Memory B cell (primary cell): Measurements from ENCODE around the gene GLT1D1.

Source experiments
- ATAC-seq: fragments of 150-1000 bp; cut with Tn5 transposase; 2 replicates; pipeline ENCODE4 v1.10.0; 2021; ENCODE audit warnings: low read depth, mild to moderate bottlenecking, moderate library complexity
- DNase-seq, 2 donors: peaks; one replicate each; pipeline ENCODE4 v3.0.0; 2022; ENCODE audit warnings: low spot score in 2 of 2
- H3K27ac Mint-ChIP-seq: one replicate; pipeline ENCODE4 v1.8.0; 2022; ENCODE audit warnings: mild to moderate bottlenecking, moderate library complexity, mixed read lengths
- H3K27me3 Mint-ChIP-seq: one replicate; pipeline ENCODE4 v1.8.0; 2022; ENCODE audit warnings: mixed read lengths
- H3K36me3 Mint-ChIP-seq: one replicate; pipeline ENCODE4 v1.8.0; 2022; ENCODE audit warnings: mild to moderate bottlenecking, mixed read lengths
- H3K4me1 Mint-ChIP-seq: one replicate; pipeline ENCODE4 v1.8.0; 2022; ENCODE audit warnings: mixed read lengths
- H3K4me3 Mint-ChIP-seq: one replicate; pipeline ENCODE4 v1.8.0; 2022; ENCODE audit warnings: mild to moderate bottlenecking, moderate library complexity, mixed read lengths
- H3K9me3 Mint-ChIP-seq: one replicate; pipeline ENCODE4 v1.8.0; 2022; ENCODE audit warnings: mixed read lengths

The GLT1D1 gene

DNA sequence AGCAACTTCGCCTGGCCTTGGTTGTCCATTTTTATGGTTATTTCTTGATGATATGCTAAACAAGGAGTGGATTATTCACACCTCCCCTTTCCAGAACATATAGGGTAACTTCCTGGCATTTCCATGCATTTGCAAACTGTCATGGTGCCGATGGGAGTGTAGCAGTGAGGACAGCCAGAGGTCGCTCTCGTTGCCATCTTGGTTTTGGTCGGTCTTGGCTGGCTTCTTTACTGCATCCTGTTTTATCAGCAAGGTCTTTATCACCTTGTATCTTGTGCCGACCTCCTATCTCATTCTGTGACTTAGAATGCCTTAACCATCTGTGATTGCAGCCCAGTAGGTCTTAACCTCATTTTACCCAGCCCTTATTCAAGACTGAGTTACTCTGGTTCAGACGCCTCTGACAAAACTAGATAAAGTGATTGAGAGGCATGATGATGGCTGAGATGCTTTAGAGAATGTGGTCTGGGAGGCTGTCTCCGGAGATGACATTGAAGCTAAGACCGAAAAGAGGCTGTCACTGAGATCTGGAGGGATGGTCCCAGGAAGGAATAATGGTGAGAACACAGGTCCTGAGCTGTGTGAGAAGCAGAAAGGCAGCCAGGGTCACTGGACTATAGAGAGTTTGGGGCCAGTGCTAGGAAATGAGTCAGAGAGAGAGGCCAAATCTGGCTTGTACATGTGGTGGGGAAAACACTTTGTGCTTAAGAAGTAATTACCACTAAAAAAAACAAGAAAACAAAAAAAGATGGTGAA lies 2.9 kb downstream of the GLT1D1 start:
- Mint-ChIP-seq H3K4me1 (peaks cover 3% of the 10 kb centered on the region), H3K27me3 (peaks cover 22% of the 10 kb centered on the region), H3K4me3 (no peak overlapping the region), H3K27ac (no peak overlapping the region), H3K9me3 (no peaks in the 10 kb centered on the region), H3K36me3 (no peaks in the 10 kb centered on the region)
- ATAC-seq (no peak), DNase-seq (no peak)

DNA sequence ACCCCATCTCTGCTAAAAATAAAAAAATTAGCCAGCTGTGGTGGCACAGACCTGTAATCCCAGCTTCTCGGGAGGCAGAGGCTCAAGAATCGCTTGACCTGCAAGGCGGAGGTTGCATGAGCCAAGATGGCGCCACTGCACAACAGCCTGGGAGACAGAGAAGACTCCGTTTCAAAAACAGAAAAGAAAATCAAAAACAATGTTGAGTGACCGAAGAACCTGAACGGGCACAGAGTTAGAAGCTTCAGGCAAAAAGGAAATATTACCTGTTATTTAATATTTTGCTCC lies 3.5 kb downstream of the GLT1D1 start:
- ATAC-seq (no peak), DNase-seq (no peak)
- no peaks in the 10 kb centered on the region for H3K36me3 Mint-ChIP-seq
- no peaks in the 10 kb centered on the region for H3K9me3 Mint-ChIP-seq
- peaks cover 25% of the 10 kb centered on the region for H3K27me3 Mint-ChIP-seq
- H3K4me1 Mint-ChIP-seq = peaks cover 3% of the 10 kb centered on the region
- H3K4me3 Mint-ChIP-seq = no peak overlapping the region
- H3K27ac Mint-ChIP-seq = no peak overlapping the region

DNA sequence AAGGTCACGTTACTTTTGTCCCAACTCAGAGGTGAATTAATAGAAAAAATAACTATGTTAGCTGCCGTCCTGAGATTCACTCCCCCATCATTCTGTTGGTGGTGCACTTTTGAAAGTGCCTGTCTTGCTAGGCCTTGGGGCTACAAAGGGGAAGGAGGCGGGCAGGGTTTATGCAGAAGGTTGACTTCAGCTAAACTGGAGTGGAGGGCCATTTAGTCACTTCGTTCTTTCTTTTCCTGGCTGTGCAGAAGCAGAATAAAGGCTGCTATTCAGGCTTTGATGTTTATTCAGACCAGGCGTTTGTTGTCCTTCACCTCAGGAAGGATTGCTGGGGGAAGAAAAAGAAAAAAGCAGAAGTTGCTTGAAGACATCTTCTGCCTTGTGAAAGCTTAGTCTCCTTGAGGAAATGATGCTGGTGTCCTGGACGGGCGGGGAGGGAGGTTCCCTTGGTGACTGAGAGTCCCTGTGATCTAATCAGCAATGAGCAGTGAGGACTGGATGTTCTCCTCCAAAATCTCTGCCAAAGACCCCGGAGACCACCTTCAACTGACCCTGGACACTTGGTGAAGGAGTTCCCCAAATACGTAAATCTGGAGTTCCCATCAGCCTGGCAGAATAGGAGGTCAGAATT lies 4.0 kb downstream of the GLT1D1 start:
- H3K36me3 Mint-ChIP-seq = no peaks in the 10 kb centered on the region
- no peak for DNase-seq
- peaks cover 3% of the 10 kb centered on the region for H3K4me1 Mint-ChIP-seq

DNA sequence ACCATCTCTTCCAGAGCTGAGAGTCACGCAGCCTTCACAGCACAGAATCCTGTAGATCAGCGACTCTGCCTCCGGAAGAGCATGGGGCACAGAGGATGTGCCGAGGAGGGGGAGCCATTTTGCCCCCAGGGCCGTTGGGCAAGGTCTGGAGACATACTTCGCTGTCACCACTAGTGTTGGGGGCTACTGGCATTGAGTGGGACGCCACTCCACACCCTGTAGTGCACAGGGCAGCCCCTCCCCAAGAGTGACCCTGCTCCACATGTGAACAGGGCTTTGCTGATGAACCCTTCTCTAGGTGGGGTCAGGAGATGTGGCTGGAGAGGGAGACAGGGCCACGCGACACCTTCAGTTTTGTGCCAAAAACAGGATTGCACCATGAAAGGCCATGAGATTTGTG lies 6.0 kb downstream of the GLT1D1 start:
- Mint-ChIP-seq H3K4me1 (peaks cover under 1% of the 10 kb centered on the region), H3K27ac (no peak overlapping the region), H3K36me3 (no peaks in the 10 kb centered on the region), H3K9me3 (no peaks in the 10 kb centered on the region), H3K4me3 (no peak overlapping the region), H3K27me3 (peaks cover 17% of the 10 kb centered on the region)
- DNase-seq = no peak
- ATAC-seq = no peak

More for the DNA sequence above, 4.0 kb downstream of the GLT1D1 start:
- Mint-ChIP-seq H3K27me3 (peaks cover 23% of the 10 kb centered on the region), H3K9me3 (no peaks in the 10 kb centered on the region), H3K27ac (no peak overlapping the region), H3K4me3 (no peak overlapping the region)
- ATAC-seq = no peak

DNA sequence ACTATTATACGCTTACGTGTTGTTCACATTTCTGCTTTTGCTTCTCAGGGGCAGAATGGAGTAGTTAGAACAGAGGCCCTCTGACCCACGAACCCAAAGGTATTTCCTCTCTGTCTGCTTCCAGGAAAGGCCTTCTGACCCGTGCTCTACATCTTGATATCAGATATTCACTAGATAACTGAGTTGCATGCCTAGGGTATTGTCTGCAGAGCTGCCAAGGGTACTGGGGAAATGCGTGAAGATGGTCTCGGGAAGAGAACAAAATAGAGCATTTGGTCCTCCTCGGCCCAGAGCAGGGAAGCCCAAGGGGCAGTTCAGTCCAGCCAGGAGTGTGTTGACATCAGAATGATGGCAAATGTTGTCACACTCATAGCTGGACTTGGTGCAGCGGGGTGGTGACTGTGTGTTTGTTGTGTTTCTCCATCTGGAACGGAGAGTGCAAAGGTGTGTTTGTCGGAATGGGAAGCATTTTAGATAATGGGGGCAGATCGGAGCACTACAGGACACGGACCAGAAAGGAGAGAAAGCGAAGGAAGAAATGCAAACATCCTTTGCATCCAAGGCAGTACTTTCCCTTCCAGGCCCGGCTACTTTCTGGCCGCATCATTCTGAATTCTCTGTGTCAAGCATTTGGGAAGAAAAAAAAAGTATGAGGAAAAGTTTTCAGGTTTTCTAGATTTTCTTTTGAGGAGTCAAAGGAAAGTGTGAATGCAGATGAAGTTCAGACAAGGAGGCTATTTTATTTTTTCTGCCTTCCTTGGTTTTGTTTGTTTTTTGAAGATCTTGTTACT lies 8.1 kb downstream of the GLT1D1 start:
- Mint-ChIP-seq H3K27ac (no peak overlapping the region), H3K4me1 (peaks cover 3% of the 10 kb centered on the region), H3K9me3 (no peaks in the 10 kb centered on the region), H3K27me3 (peaks cover 9% of the 10 kb centered on the region), H3K36me3 (no peaks in the 10 kb centered on the region), H3K4me3 (no peak overlapping the region)
- no peak for DNase-seq
- ATAC-seq = no peak

DNA sequence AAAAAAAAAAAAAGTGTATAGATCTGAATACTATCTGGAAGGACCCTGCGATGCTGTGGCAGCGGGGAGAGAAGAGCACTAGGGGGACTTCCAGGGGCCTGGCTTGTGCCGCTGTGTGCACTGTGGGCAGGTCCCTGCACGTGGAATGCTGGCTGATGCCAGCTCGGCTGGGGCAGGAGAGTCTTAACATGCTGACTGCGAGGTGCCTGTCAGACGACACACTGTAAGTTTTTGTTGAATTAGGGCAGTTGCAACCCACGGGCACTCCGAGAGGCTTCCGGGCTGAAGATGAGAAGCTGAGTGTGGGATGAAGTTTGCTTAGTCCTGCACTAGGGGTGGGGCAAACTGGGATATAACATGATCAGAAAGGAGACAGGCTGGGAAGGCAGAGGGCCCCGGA lies 10.7 kb downstream of the GLT1D1 start:
- no peaks in the 10 kb centered on the region for H3K36me3 Mint-ChIP-seq

DNA sequence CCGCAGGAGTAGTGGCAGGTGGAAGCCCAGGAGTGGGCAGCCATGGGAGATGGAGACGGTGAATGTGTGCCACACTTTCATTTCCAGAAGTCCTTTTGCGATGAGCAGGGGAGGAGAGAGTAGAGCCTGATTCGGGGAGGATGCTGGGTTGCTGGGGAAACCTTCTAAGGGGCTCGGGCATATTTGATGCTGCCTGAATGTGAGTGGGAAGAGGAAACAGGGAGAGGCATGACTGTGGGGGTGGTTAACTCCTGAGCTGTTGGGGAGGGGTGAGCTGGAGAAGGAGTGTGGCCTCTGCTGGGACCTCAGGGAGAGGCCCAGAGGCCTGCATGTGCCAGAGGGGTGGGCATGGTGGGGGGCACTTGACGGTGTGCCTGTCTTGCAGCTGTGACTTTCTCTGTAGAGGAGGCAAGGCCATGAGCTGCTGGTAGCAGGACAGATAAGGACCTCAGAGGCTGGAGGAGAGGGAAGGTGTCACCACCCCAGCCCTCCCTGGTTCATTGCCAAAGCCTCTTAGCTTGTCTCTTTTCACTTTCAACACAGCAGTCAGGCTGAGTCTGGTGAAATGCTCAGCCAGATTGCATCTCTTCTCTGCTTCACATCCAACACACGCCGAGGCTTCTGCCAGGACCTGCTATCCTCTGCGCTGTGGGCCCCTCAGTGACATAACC lies 11.4 kb downstream of the GLT1D1 start:
- Mint-ChIP-seq H3K4me3 (no peak overlapping the region), H3K27ac (no peak overlapping the region), H3K9me3 (no peaks in the 10 kb centered on the region), H3K27me3 (peaks cover 4% of the 10 kb centered on the region), H3K4me1 (peaks cover 3% of the 10 kb centered on the region), H3K36me3 (no peaks in the 10 kb centered on the region)
- no peak for ATAC-seq
- DNase-seq = no peak

More for the DNA sequence above, 10.7 kb downstream of the GLT1D1 start:
- Mint-ChIP-seq H3K27ac (no peak overlapping the region), H3K4me1 (peaks cover 3% of the 10 kb centered on the region), H3K27me3 (peaks cover 8% of the 10 kb centered on the region), H3K4me3 (no peak overlapping the region), H3K9me3 (no peaks in the 10 kb centered on the region)
- ATAC-seq (no peak), DNase-seq (no peak)

DNA sequence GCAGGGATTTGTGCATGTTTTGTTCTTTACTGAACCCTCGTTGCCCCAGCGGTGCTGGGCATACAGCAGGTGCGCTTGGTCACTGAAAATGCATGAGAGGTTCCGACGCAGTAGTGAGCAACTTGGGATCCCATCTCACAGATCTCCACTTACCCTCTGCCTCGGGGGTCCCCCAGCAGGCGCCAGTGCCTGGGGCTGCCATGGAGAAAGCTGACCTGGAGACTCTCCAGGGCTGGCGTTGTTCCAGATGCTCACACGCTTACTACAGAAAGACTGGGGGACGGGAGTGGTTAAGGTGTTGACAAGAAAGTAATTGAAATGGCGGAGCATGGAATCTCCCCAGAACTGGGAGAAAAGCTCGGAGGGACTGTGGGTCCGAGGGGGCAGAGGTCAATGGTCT lies 14.2 kb downstream of the GLT1D1 start:
- Mint-ChIP-seq H3K4me3 (no peak overlapping the region), H3K4me1 (peaks cover 3% of the 10 kb centered on the region), H3K27ac (no peak overlapping the region), H3K27me3 (no peaks in the 10 kb centered on the region), H3K9me3 (no peaks in the 10 kb centered on the region), H3K36me3 (no peaks in the 10 kb centered on the region)
- no peak for ATAC-seq
- no peak for DNase-seq

DNA sequence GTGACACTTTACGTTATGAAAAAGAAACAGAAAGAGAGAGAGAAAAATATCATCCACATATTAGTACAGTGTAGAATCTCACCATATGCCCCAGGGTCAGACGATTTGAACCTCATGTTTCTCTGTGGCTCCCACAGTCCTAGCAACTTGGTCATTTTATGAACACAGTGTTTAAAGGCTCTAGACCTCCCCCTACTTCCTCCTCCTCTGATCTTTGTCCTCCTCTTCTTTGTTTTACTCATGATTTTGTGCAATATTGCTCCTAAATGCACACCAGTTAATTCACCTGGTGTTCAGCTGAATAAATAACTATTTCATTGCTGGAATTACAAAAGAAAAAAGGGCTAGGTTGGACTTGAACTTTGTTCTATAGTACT lies 18.2 kb downstream of the GLT1D1 start:
- no peak overlapping the region for H3K27ac Mint-ChIP-seq
- H3K27me3 Mint-ChIP-seq = no peaks in the 10 kb centered on the region
- H3K4me3 Mint-ChIP-seq = no peak overlapping the region
- no peaks in the 10 kb centered on the region for H3K4me1 Mint-ChIP-seq
- H3K9me3 Mint-ChIP-seq = peaks cover 8% of the 10 kb centered on the region
- ATAC-seq (no peak), DNase-seq (no peak)
- peaks cover 6% of the 10 kb centered on the region for H3K36me3 Mint-ChIP-seq

DNA sequence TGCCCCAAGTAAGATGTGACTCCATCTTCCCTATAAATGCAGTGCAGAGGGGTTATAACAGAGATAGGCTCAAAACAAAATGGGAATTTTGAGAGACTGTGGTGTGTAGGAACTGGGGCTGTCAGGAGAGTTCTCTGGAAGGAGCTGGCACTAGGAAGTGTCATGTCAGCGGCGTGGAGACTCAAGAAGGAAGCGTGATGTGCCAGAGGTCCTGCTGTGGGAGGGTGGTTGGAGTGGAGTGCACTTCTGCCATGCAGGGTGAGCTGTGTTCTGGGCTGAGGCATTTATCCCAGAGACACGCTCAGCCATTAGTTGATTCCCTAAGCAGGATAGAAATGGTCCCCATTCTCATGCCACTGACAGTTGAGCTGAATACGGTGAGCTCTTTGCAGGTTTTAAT lies 19.0 kb downstream of the GLT1D1 start:
- H3K4me1 Mint-ChIP-seq = no peaks in the 10 kb centered on the region
- H3K36me3 Mint-ChIP-seq = peaks cover 6% of the 10 kb centered on the region
- H3K27me3 Mint-ChIP-seq = no peaks in the 10 kb centered on the region
- ATAC-seq (no peak), DNase-seq (no peak)
- no peak overlapping the region for H3K4me3 Mint-ChIP-seq
- no peak overlapping the region for H3K27ac Mint-ChIP-seq
- H3K9me3 Mint-ChIP-seq = peaks cover 8% of the 10 kb centered on the region

DNA sequence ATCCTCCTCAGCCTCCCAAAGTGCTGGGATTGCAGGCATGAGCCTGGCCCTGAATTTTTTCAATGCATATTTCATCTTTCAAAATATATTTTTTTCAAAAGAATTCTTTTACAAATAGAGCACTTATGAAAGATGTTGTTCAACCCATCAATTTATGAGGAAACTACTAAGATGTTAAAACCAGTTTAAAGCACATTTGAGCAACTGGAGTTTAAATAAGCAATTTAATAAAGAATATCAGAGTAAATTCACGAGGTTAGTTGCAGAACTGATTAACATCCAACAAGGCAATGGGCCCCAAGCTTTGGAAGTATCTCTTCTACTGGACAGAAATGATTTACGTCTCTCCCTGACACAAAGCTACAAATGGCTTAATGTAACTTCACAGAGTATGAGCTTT lies 23.3 kb downstream of the GLT1D1 start:
- no peaks in the 10 kb centered on the region for H3K27me3 Mint-ChIP-seq
- H3K27ac Mint-ChIP-seq = no peak overlapping the region

DNA sequence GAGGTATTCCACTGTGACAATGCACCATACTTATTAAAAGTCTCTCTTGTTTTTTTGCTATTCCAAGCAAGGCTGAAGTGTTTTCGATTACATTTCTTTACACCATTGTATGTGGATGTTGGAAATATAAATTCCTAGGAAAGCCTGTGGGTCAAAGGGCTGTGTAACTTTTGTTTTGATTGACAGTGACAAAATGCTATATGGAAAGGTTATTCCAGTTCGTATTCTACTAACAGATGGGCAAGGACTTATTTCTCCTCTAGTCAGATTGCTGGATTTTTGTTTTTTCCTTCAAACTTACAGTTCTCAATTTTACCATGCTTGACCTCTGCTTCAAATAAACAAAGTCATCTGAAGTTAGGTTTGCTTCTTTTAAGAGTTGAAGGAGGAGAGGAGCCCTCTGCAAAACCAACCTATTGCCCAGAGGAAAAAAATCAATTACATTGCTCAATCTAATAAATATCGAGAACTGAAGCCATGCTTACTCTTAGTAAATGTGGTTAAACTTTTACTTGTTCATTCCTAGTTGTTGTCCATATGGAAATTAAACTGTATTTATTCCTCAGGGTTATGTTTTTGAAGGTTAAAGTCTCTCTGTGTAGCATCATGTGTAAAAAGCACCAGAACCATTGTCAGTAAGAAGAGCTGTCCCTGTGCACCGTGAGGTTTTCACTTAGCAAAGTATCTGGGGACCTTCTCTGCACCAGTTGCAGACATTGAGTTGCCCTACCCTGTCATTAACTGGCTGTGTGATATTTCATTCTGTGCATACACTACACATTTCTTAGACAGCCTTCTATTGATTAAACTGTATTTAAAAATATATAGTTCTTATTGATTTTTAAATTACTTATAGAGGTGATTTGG lies 26.9 kb downstream of the GLT1D1 start:
- peaks cover 10% of the 10 kb centered on the region for H3K9me3 Mint-ChIP-seq
- no peaks in the 10 kb centered on the region for H3K4me1 Mint-ChIP-seq
- no peak overlapping the region for H3K27ac Mint-ChIP-seq

More for the DNA sequence above, 23.3 kb downstream of the GLT1D1 start:
- H3K4me3 Mint-ChIP-seq = no peak overlapping the region
- H3K4me1 Mint-ChIP-seq = no peaks in the 10 kb centered on the region
- peaks cover 8% of the 10 kb centered on the region for H3K36me3 Mint-ChIP-seq
- DNase-seq (no peak), ATAC-seq (no peak)
- H3K9me3 Mint-ChIP-seq = peaks cover 15% of the 10 kb centered on the region

DNA sequence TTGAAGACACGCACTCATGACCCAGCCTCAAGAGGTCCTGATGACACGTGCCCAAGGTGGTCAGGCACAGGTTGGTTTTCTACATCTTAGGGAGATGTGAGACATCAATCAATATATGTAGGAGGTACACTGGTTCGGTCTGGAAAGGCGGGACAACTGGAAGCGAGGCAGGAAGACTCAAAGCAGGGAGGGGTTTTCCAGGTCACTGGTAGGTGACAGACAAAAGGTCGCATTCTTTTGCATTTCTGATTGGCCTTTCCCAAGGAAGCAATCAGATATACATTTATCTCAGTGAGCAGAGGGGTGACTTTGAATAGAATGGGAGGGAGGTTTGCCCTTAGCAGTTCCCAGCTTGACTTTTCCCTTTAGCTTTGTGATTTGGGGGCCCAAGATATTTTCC lies 38.6 kb downstream of the GLT1D1 start:
- H3K9me3 Mint-ChIP-seq = no peaks in the 10 kb centered on the region
- no peaks in the 10 kb centered on the region for H3K36me3 Mint-ChIP-seq
- H3K27me3 Mint-ChIP-seq = no peaks in the 10 kb centered on the region
- H3K4me3 Mint-ChIP-seq = no peak overlapping the region
- DNase-seq (no peak), ATAC-seq (no peak)
- H3K4me1 Mint-ChIP-seq = no peaks in the 10 kb centered on the region
- no peak overlapping the region for H3K27ac Mint-ChIP-seq

More for the DNA sequence above, 26.9 kb downstream of the GLT1D1 start:
- Mint-ChIP-seq H3K4me3 (no peak overlapping the region), H3K27me3 (peaks cover 3% of the 10 kb centered on the region), H3K36me3 (peaks cover 4% of the 10 kb centered on the region)
- ATAC-seq (no peak), DNase-seq (no peak)
